ENCODE results near the gene MAGEA2.
"Not testable (repeated sequence)": the region's sequence is repeated elsewhere in the genome, so short reads cannot be mapped to it uniquely, and the experiment has no call there.

MAGEA2 gene, protein sequence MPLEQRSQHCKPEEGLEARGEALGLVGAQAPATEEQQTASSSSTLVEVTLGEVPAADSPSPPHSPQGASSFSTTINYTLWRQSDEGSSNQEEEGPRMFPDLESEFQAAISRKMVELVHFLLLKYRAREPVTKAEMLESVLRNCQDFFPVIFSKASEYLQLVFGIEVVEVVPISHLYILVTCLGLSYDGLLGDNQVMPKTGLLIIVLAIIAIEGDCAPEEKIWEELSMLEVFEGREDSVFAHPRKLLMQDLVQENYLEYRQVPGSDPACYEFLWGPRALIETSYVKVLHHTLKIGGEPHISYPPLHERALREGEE

DNA sequence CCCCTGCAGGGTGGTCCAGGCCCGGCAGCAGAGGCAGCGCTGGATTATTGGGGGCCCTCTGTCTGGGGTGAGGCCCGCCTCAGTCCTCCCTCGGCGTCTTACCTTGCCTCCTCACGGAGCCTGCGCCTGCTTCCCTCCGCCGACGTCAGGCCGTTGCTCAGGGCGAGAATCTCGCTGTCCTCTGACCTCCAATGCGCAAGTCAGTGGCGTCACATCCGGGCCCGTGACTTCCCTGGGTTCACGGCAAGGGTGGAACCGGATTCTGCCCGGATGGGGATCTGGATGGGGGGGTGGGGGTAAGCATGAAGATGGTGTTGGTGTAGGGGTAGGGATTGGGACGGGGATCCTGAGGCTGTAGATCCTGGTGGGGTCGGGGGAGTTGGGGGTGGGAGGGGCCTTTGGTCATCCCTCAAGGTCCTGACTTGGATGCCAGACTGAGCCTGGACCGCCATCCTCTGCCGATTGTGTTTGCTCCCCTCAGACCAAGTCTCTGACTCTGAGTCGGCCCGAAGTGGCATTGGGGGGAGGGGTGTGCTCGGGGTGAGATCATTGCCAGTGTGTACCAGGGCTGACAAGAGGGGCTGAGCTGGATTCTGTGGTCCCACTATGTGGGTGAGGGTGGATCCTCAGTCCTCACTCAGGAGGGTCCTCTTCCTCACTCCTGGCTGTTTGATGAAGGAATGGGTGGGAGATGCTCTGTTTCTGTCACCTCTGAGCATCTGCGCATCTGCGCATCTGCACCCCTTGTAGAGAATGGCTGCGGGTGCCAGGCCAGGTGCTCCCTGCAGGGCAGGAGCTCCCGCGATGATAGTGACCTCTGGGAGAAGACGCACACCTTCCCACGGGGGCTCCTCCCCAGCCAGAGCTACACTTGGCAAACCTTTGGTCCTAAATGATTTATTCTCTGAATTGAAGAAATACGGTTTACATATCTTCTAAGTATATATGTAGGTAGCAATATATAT is at the start of gene MAGEA2:
Gene MAGEA2, minus strand, starts transcription at position 157 of the 965 bp plus-strand sequence. CDS start 2,479 bp downstream, outside the sequence.
- not testable (repeated sequence) for DNase-seq (ENCODE audit: low read depth in 2 of 2)

DNA sequence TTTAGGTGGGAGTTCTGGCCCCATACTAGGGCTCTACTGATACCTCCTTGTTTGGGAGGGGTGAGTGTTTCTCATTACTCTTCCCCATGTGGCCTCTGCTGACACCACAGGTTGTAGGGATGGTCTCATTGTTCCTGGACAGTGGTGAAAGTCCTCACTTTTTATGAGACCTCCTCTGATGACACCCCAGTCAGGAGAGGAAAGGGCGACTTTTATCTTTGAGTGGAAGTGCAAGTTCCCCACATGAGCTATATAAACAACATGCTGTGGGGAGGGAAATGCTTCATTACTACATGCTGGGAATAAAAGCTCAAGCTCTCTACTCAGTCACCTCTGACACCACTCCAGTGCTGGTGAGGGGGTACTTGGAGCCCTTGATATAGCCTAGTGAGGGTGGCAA is 45.3 kb upstream of the MAGEA2 start:
- DNase-seq (ENCODE audit: low read depth in 2 of 2), result no peak

DNA sequence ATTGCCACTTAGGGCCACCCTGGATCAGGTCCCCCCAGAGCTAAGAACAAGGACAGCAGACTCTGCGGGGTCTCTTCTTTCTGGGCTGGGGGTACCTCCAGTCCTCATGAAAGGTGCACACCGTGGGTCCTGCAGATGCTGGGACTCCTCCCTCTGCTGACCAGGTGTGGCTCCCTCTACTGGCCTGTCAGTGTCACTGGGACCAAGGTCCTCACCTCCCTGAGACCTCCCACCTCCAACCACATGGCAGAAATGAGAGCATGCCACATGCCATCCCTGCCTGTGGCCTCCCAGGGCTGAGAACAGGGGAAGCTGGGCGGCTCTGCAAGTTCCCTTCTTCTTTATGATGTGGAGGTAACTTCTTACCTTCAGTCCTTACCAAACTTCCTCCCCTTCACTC is 33.4 kb upstream of the MAGEA2 start:
- not testable (repeated sequence) for DNase-seq (ENCODE audit: low read depth in 2 of 2)

DNA sequence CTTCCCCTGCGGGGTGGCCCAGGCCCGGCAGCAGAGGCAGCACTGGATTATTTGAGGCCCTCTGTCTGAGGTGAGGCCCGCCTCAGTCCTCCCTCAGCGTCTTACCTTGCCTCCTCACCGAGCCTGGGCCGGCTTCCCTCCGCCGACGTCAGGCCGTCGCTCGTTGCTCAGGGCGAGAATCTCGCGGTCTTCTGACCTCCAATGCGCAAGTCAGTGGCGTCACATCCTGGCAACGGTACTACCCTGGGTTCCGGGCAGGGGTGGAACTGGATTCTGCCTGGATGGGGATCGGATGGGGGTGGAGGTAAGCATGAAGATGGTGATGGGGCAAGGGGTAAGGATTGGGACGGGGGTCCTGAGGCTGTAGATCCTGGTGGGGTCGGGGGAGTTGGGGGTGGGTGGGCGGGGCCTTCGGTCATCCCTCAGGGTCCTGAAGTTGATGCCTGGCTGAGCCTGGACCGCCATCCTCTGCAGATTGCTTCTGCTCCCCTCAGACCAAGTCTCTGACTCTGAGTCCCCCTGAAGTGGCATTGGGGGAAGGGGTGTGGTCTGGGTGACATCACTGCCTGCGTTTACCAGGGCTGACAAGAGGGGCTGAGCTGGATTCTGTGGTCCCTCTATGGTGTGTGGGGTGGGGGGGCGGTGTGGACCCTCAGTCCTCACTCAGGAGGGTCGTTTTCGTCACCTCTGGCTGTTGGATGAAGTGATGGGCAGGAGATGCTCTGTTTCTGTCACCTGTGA is 16.1 kb upstream of the MAGEA2 start, which contains the start of gene MAGEA6:
Gene MAGEA6, minus strand, starts transcription at position 141 of the 741 bp plus-strand sequence. CDS start 2,039 bp downstream, outside the sequence.
- DNase-seq (ENCODE audit: low read depth in 2 of 2), result not testable (repeated sequence)

DNA sequence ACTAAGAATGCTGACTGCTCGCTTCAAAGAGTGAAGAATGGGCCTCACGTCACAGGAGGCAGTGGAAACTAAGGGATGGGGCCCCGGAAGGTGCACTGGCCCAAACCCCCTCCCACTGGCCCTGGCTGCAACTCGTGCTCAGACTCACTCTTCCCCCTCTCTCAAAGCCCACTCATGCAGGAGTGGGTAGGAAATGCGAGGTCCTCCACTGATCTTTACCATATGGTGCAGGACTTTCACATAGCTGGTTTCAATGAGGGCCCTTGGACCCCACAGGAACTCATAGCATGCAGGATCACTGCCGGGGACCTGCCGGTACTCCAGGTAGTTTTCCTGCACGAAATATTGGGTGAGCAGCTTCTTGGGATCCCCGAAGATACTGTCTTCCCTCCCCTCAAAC is 12.9 kb upstream of the MAGEA2 start:
- not testable (repeated sequence) for DNase-seq (ENCODE audit: low read depth in 2 of 2)

DNA sequence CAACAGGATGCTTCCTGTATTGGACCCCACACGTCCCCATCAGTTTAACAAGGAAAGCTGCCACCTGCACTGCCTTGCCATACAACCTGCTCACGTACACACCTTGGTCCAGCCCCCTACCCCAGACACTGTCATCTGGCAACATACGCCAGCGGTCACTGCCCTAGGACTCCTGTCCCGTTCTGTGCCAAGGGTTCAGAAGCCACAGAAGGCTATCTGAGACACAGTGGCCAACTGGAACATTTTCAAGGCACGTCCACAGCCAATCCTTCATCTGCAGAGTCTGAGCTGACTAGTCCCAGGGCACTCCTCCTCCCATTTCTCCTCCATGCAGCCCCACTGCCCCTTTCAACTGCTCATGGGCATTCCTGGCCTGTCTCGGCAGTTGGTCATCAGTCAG is 7.9 kb upstream of the MAGEA2 start:
- DNase-seq (ENCODE audit: low read depth in 2 of 2), result not testable (repeated sequence)

DNA sequence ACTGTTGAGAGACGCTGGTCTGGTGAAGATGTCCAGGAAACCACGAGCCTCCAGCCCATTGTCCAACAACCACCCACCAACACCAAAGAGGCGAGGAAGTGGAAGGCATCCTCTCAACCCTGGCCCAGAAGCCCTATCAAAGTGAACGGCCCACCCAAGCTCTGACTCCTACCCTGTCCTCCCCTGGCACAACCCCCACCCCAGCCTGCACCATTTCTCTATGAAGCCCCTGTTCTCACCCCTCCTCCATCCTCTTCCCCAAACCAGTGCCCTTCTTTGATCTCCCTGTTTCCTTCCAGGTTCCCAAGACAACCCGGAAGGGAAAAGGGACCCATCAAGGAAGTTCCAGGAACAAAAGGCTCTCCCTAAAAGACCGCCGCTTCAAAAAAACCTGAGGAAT is 5.9 kb upstream of the MAGEA2 start:
- DNase-seq (ENCODE audit: low read depth in 2 of 2), result not testable (repeated sequence)

DNA sequence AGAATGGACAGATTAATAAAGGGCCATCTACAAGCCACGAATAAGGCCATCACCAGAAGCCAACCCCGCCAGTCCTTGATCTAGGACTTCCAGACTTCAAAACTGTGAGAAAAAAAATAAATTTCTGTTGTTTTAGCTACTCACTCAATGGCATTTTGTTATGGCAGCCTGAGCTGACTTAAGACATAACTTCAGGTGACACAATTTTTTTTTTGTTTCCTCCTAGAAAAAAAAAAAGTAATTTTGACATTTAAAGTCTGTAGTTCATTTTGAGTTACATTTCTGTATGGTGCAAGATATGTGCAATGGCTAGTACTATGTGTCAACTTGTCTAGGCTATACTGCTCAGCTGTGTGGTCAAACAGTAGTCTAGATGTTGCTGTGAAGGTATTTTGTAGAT is 5.3 kb upstream of the MAGEA2 start, which contains the start of gene CSAG3:
Gene CSAG3, plus strand, starts transcription at position 301 of the 400 bp plus-strand sequence.
- DNase-seq (ENCODE audit: low read depth in 2 of 2), result not testable (repeated sequence)

DNA sequence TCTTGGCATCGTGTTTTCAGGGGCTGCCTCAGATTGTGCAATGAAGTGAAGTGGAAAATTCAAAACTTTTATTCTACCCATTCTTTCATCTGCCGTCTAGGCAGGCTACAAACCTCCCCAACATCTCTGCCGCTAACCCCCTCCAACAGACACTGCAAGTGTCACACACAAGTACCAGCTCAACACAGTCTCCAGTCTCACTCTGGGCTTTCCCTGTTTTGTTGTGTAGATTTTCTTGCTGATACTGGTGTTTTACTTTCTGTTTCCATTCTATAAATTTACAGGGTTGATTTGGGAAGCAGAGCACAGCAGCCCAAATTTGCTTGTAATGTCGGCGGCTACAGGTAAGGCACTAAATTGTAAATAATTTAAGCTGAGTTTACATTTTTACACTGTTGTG is 1.2 kb upstream of the MAGEA2 start:
- not testable (repeated sequence) for DNase-seq (ENCODE audit: low read depth in 2 of 2)

DNA sequence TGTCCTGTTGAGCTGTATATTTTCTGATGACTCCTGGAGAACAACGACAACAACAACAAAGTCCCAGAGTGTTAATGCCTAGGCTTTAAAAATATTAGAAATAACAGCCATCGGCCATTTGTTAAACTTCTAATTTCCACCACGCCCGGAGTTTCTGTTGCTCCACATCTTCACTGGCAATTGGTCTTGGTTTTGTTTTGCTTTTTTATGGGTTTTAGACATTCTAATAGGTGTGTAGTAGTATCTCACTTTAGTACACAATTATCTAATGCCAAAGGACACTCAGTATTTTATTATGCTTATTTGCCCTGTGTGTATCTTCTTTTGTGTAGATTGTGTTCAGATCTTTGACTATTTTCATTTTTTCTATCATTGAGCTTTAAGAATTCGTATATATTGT is 15.1 kb downstream of the MAGEA2 start:
- no peak for DNase-seq (ENCODE audit: low read depth in 2 of 2)

DNA sequence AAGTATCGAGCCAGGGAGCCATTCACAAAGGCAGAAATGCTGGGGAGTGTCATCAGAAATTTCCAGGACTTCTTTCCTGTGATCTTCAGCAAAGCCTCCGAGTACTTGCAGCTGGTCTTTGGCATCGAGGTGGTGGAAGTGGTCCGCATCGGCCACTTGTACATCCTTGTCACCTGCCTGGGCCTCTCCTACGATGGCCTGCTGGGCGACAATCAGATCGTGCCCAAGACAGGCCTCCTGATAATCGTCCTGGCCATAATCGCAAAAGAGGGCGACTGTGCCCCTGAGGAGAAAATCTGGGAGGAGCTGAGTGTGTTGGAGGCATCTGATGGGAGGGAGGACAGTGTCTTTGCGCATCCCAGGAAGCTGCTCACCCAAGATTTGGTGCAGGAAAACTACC is 17.1 kb downstream of the MAGEA2 start:
- not testable (repeated sequence) for DNase-seq (ENCODE audit: low read depth in 2 of 2)

DNA sequence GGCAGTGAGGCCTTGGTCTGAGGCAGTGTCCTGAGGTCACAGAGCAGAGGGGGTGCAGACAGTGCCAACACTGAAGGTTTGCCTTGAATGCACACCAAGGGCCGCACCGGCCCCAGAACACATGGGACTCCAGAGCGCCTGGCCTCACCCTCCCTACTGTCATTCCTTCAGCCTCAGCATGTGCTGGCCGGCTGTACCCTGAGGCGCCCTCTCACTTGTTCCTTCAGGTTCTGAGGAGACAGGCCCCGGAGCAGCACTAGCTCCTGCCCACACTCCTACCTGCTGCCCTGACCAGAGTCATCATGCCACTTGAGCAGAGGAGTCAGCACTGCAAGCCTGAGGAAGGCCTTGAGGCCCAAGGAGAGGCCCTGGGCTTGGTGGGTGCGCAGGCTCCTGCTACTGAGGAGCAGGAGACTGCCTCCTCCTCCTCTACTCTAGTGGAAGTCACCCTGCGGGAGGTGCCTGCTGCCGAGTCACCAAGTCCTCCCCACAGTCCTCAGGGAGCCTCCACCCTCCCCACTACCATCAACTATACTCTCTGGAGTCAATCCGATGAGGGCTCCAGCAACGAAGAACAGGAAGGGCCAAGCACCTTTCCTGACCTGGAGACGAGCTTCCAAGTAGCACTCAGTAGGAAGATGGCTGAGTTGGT is 17.7 kb downstream of the MAGEA2 start:
- DNase-seq (ENCODE audit: low read depth in 2 of 2), result no peak

DNA sequence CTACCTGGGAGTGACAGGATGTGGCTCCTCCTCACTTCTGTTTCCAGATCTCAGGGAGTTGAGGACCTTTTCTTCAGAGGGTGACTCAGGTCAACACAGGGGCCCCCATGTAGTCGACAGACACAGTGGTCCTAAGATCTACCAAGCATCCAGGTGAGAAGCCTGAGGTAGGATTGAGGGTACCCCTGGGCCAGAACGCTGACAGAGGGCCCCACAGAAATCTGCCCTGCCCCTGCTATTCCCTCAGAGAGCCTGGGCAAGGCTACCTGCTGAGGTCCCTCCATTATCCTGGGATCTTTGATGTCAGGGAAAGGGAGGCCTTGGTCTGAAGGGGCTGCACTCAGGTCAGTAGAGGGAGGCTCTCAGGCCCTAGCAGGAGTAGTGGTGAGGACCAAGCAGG is 18.5 kb downstream of the MAGEA2 start:
- no peak for DNase-seq (ENCODE audit: low read depth in 2 of 2)

DNA sequence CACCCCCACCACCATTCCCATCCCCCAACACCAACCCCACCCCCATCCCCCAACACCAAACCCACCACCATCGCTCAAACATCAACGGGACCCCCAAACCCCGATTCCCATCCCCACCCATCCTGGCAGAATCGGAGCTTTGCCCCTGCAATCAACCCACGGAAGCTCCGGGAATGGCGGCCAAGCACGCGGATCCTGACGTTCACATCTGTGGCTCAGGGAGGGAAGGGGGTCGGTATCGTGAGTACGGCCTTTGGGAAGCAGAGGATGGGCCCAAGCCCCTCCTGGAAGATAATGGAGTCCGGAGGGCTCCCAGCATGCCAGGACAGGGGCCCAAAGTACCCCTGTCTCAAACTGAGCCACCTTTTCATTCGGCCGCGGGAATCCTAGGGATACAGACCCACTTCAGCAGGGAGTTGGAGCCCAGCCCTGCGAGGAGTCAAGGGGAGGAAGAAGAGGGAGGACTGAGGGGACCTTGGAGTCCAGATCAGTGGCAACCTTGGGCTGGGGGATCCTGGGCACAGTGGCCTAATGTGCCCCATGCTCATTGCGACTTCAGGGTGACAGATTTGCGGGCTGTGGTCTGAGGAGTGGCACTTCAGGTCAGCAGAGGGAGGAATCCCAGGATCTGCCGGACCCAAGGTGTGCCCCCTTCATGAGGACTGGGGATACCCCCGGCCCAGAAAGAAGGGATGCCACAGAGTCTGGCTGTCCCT is 19.3 kb downstream of the MAGEA2 start:
- DNase-seq (ENCODE audit: low read depth in 2 of 2), result not testable (repeated sequence)

DNA sequence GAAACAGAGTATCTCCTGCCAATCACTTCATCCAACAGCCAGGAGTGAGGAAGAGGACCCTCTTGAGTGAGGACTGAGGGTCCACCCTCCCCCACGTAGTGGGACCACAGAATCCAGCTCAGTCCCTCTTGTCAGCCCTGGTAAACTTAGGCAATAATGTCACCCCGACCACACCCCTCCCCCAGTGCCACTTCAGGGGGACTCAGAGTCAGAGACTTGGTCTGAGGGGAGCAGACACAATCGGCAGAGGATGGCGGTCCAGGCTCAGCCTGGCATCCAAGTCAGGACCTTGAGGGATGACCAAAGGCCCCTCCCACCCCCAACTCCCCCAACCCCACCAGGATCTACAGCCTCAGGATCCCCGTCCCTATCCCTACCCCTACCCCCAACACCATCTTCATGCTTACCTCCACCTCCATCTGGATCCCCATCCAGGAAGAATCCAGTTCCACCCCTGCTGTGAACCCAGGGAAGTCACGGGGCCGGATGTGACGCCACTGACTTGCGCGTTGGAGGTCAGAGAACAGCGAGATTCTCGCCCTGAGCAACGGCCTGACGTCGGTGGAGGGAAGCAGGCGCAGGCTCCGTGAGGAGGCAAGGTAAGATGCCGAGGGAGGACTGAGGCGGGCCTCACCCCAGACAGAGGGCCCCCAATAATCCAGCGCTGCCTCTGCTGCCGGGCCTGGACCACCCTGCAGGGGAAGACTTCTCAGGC is 20.2 kb downstream of the MAGEA2 start, which contains the start of the genes CSAG1 and MAGEA12:
Gene CSAG1, minus strand, starts transcription at position 461 of the 715 bp plus-strand sequence. CDS start 1,261 bp downstream, outside the sequence.
Gene MAGEA12, plus strand, starts transcription at position 497 of the 715 bp plus-strand sequence. CDS start 2,405 bp downstream, outside the sequence.
- DNase-seq (ENCODE audit: low read depth in 2 of 2), result no peak

DNA sequence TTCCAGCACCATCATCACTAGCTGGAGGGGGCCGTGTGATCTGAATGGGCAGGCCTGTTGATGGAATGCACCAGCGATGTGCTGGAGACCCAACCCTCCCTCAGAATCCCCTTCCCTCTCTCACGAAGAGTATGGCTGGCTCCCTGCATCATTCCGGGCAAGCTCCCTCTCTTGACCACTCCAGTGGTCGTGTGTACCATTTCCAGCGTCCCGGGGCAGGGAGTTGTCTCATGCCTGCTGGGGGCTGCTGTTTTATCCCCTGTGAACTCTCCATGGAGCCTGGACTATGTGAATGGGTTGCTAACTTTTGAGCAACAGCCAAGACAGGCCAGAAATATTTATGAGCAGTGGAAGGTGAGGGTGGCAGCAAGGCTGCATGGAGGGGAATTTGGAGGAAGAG is 28.2 kb downstream of the MAGEA2 start:
- no peak for DNase-seq (ENCODE audit: low read depth in 2 of 2)

DNA sequence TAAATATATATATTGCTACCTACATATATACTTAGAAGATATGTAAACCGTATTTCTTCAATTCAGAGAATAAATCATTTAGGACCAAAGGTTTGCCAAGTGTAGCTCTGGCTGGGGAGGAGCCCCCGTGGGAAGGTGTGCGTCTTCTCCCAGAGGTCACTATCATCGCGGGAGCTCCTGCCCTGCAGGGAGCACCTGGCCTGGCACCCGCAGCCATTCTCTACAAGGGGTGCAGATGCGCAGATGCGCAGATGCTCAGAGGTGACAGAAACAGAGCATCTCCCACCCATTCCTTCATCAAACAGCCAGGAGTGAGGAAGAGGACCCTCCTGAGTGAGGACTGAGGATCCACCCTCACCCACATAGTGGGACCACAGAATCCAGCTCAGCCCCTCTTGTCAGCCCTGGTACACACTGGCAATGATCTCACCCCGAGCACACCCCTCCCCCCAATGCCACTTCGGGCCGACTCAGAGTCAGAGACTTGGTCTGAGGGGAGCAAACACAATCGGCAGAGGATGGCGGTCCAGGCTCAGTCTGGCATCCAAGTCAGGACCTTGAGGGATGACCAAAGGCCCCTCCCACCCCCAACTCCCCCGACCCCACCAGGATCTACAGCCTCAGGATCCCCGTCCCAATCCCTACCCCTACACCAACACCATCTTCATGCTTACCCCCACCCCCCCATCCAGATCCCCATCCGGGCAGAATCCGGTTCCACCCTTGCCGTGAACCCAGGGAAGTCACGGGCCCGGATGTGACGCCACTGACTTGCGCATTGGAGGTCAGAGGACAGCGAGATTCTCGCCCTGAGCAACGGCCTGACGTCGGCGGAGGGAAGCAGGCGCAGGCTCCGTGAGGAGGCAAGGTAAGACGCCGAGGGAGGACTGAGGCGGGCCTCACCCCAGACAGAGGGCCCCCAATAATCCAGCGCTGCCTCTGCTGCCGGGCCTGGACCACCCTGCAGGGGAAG is 39.5 kb downstream of the MAGEA2 start, which contains the start of gene MAGEA2B:
Gene MAGEA2B, plus strand, starts transcription at position 814 of the 973 bp plus-strand sequence. CDS start 2,479 bp downstream, outside the sequence.
- not testable (repeated sequence) for DNase-seq (ENCODE audit: low read depth in 2 of 2)

DNA sequence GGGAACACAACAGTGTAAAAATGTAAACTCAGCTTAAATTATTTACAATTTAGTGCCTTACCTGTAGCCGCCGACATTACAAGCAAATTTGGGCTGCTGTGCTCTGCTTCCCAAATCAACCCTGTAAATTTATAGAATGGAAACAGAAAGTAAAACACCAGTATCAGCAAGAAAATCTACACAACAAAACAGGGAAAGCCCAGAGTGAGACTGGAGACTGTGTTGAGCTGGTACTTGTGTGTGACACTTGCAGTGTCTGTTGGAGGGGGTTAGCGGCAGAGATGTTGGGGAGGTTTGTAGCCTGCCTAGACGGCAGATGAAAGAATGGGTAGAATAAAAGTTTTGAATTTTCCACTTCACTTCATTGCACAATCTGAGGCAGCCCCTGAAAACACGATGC is 40.4 kb downstream of the MAGEA2 start:
- DNase-seq (ENCODE audit: low read depth in 2 of 2), result not testable (repeated sequence)
